ENCODE results near the gene ADD3. TPM values are rescaled to one million over a fixed set of nuclear protein-coding genes. Genes with fewer than 3 reads are reported as not detected.

ADD3 gene
- total RNA-seq (2022; extraction: Qiagen RNA extraction; ENCODE audit: low read depth), result 4.5 to 7.3 TPM (median 5.3 TPM) in 5 replicates

GRCh38 chr10:110007701-110008517 lies at the start of gene ADD3:
TSS of gene ADD3 (plus strand) at chr10:110007984. CDS start at chr10:110100654, 92,670 bp downstream.

Other genes with a start within 250 kb of the ADD3 start
- 34.0 to 42.3 TPM (median 34.9 TPM) in 5 replicates for gene XPNPEP1, start 84.5 kb upstream of the ADD3 start, total RNA-seq (2022; extraction: Qiagen RNA extraction; ENCODE audit: low read depth)
- gene MXI1, start 199.6 kb downstream of the ADD3 start, total RNA-seq (2022; extraction: Qiagen RNA extraction; ENCODE audit: low read depth), result 5.6 to 8.8 TPM (median 6.7 TPM) in 5 replicates